GM12878 (cell line): Measurements from ENCODE around the gene ABCA4.

ENCODE experiments used
- CEBPB ChIP-seq, 2 experiments: fragments of 150-350 bp in 1 of 2; IDR thresholded peaks; 2 replicates each; pipeline ENCODE4 v1.6.1; 2012 to 2014; ENCODE audit warnings: low read depth in 2 of 2, low read length in 2 of 2, borderline replicate concordance in 1 of 2, inconsistent platforms in 1 of 2
- EP300 ChIP-seq, 2 experiments: fragments of 150-350 bp in 1 of 2; IDR thresholded peaks; 2 replicates each; pipeline ENCODE4 v1.6.1; 2011 to 2012; ENCODE audit warnings: low read depth in 2 of 2, low read length in 2 of 2, borderline replicate concordance in 1 of 2, improper control_type of control experiment in 1 of 2, inconsistent platforms in 1 of 2; ENCODE audit not compliant: control insufficient read depth in 1 of 2
- FOXM1 ChIP-seq: IDR thresholded peaks from 2 replicates; pipeline ENCODE4 v1.6.1; 2012; ENCODE audit warnings: low read depth, mild to moderate bottlenecking, inconsistent platforms, low read length, moderate library complexity
- GABPA ChIP-seq: IDR thresholded peaks from 2 replicates; pipeline ENCODE4 v1.6.1; 2014; ENCODE audit warnings: antibody characterized with exemption, low read depth, mild to moderate bottlenecking, inconsistent platforms
- LARP7 ChIP-seq: fragments of 450-650 bp; IDR thresholded peaks from 2 replicates; pipeline ENCODE4 v1.6.1; 2017; ENCODE audit warnings: mild to moderate bottlenecking
- MAX ChIP-seq: IDR thresholded peaks from 2 replicates; pipeline ENCODE4 v1.6.1; 2012; ENCODE audit warnings: low read depth, low read length, improper control_type of control experiment
- MXI1 ChIP-seq: fragments of 150-350 bp; IDR thresholded peaks from 2 replicates; pipeline ENCODE4 v1.6.1; 2011; ENCODE audit warnings: low read depth, mild to moderate bottlenecking, inconsistent platforms, low read length, improper control_type of control experiment
- POLR2A ChIP-seq: IDR thresholded peaks from 2 replicates; pipeline ENCODE4 v1.6.1; 2011; ENCODE audit warnings: low read depth, mild to moderate bottlenecking, low read length
- SP1 ChIP-seq: IDR thresholded peaks from one replicate; pipeline ENCODE4 v1.6.1; 2011; ENCODE audit warnings: low read depth, low read length
- TAF1 ChIP-seq: IDR thresholded peaks from 2 replicates; pipeline ENCODE4 v1.6.1; 2011; ENCODE audit warnings: mild to moderate bottlenecking, low read depth, low read length, borderline replicate concordance
- ZNF217 ChIP-seq: fragments of 450-650 bp; IDR thresholded peaks from 2 replicates; pipeline ENCODE4 v1.6.1; 2017; ENCODE audit warnings: antibody characterized with exemption, mild to moderate bottlenecking

GRCh38 chr1:94026619-94027380, 94.1 kb downstream of the ABCA4 start:
- no peak for TF ChIP-seq POLR2A
- TF ChIP-seq MAX = no peak
- TF ChIP-seq TAF1 = no peak
- no peak for TF ChIP-seq CEBPB (IDR thresholded peaks at IDR 0.05; ENCODE audit: borderline replicate concordance in 1 of 2, low read depth in 2 of 2, low read length in 2 of 2)
- TF ChIP-seq MXI1 = no peak
- TF ChIP-seq SP1 = no peak
- TF ChIP-seq LARP7 = no peak
- TF ChIP-seq EP300 (IDR thresholded peaks at IDR 0.05; ENCODE audit: borderline replicate concordance in 1 of 2, control insufficient read depth in 1 of 2, low read depth in 2 of 2, low read length in 2 of 2) = no peak
- TF ChIP-seq GABPA = no peak
- no peak for TF ChIP-seq ZNF217
- TF ChIP-seq FOXM1 = no peak
